Prostate gland (tissue), 2 donors: ENCODE results near the gene SLIT3. TPM values are rescaled to one million over a fixed set of nuclear protein-coding genes. Genes with fewer than 3 reads are reported as not detected.

ENCODE experiments used
- DNase-seq: peaks from one replicate; pipeline ENCODE4 v3.0.0-alpha.2; 2019; ENCODE audit warnings: low spot score
- H3K27ac ChIP-seq, 2 donors: fragments of 200-600 bp; sonication (generic); 2 replicates each; pipeline ENCODE4 v1.5.1; 2017 to 2019
- H3K27me3 ChIP-seq: fragments of 200-600 bp; sonication (generic); replicated peaks from 2 replicates; pipeline ENCODE4 v1.5.1; 2019; ENCODE audit not compliant: insufficient read depth
- H3K36me3 ChIP-seq, 2 donors: fragments of 200-600 bp; sonication (generic); 1 replicate in 1 of 2; 2 replicates in 1 of 2; pipeline versions ENCODE4 v1.5.1 to v1.8.1; 2017 to 2019
- H3K4me1 ChIP-seq: fragments of 200-600 bp; sonication (generic); replicated peaks from 2 replicates; pipeline ENCODE4 v1.5.1; 2019
- H3K4me3 ChIP-seq, 2 donors: fragments of 200-600 bp; sonication (generic); 2 replicates each; pipeline ENCODE4 v1.5.1; 2017 to 2019
- H3K9me3 ChIP-seq: fragments of 200-600 bp; sonication (generic); 2 replicates; pipeline ENCODE4 v1.5.1; 2017
- CTCF ChIP-seq, 4 experiments: fragments of 200-600 bp in 2 of 4; fragments of 450-650 bp in 2 of 4; sonication (generic) in 2 of 4; IDR thresholded peaks; 1 replicate in 3 of 4; 2 replicates in 1 of 4; pipeline ENCODE4 v1.5.1; 2016 to 2019; ENCODE audit warnings: antibody characterized with exemption in 4 of 4, mild to moderate bottlenecking in 2 of 4, moderate library complexity in 2 of 4
- POLR2A ChIP-seq: fragments of 450-650 bp; IDR thresholded peaks from one replicate; pipeline ENCODE4 v1.6.1; 2016; ENCODE audit warnings: antibody characterized with exemption, mild to moderate bottlenecking
- POLR2AphosphoS5 ChIP-seq: sonication (generic); formaldehyde crosslinking; IDR thresholded peaks from one replicate; pipeline ENCODE4 v1.6.1; 2017; ENCODE audit warnings: antibody characterized with exemption
- WGBS: methylation state at CpG from one replicate; pipeline ENCODE4 v1.1.5; 2018; 5-methylcytosine and 5-hydroxymethylcytosine counted together
- intact Hi-C: fragments of 100-400 bp; cut with DNase I; formaldehyde crosslinking; loops from one replicate; pipeline ENCODE4 v1.14.2; 2022
- total RNA-seq, 2 donors: library from RNA; depleted of rRNA; stranded (reverse); fragments of >200 nt; gene quantifications; one replicate each; pipeline ENCODE4 v1.1.0, GENCODE V29; 2016

The SLIT3 gene
- total RNA-seq, 2 donors from 2014 or later = 8.3 TPM

GRCh38 chr5:168724227-168724626 is 576.7 kb downstream of the SLIT3 start:
- DNase-seq = no peak
- H3K4me1 ChIP-seq = no peaks in the 10 kb centered on the region
- H3K4me3 ChIP-seq = no peak overlapping the region
- 66% methylated on average over 5 of the region's 5 CpGs for WGBS
- intact Hi-C loops = no loop called here
- no peaks in the 10 kb centered on the region for H3K9me3 ChIP-seq
- no peaks in the 10 kb centered on the region for H3K36me3 ChIP-seq
- H3K27me3 ChIP-seq = no peaks in the 10 kb centered on the region
- no peak overlapping the region for H3K27ac ChIP-seq
- TF ChIP-seq POLR2A (no peak), CTCF (IDR thresholded peaks at IDR 0.05) (no peak), POLR2AphosphoS5 (no peak)

DNA sequence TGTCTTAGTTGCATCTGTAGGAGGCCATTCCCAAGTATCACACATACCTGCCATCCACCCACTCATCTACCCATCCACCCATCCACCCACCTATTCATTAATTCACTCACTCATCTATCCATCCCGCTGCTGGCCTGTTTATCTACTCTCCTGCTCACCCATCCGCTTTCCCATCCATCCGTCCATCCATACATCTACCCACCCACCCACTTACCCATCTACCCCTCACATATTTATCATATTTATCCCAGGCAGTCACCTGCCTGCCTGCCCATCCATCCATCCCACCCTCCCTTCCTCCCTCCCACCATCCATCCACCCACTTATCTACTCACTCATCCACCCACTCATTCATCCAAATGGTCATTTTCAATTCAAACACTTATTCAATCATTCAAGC is 577.9 kb downstream of the SLIT3 start:
- 96% methylated on average over 3 of the region's 3 CpGs for WGBS
- Histone ChIP-seq H3K4me3 (no peak overlapping the region), H3K9me3 (no peaks in the 10 kb centered on the region), H3K4me1 (no peaks in the 10 kb centered on the region), H3K36me3 (no peaks in the 10 kb centered on the region), H3K27ac (no peak overlapping the region), H3K27me3 (no peaks in the 10 kb centered on the region)
- TF ChIP-seq POLR2A (no peak), CTCF (IDR thresholded peaks at IDR 0.05) (no peak), POLR2AphosphoS5 (no peak)
- DNase-seq = no peak
- intact Hi-C loops = no loop called here

DNA sequence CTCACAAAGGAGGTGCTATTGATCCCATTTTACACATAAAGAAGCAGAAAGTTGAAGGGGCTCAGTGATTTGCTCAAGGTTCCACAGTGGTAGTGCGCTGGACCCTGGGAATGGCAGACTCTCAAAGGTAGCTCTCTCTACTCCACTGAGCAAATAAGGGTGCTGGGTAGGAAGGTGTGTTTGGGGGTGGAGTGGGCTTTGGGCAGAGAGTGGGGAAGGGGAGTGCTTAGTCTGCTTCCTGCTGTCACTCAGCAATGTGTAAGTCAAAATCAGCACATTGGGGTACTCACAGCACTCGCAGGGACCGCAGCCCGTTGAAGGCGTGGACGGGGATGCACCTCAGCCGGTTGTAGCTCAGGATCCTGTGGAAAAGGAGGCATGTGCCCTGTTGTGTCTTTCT is 579.0 kb downstream of the SLIT3 start:
- intact Hi-C loops = no loop called here
- WGBS = 93% methylated on average over 7 of the region's 7 CpGs
- H3K4me3 ChIP-seq = no peak overlapping the region
- H3K9me3 ChIP-seq = no peaks in the 10 kb centered on the region
- H3K27ac ChIP-seq = no peak overlapping the region
- no peaks in the 10 kb centered on the region for H3K36me3 ChIP-seq
- TF ChIP-seq CTCF (IDR thresholded peaks at IDR 0.05) (no peak), POLR2AphosphoS5 (no peak), POLR2A (no peak)
- H3K27me3 ChIP-seq = no peaks in the 10 kb centered on the region
- H3K4me1 ChIP-seq = no peaks in the 10 kb centered on the region
- no peak for DNase-seq

GRCh38 chr5:168721002-168721753 is 579.8 kb downstream of the SLIT3 start:
- Histone ChIP-seq H3K27me3 (no peaks in the 10 kb centered on the region), H3K36me3 (no peaks in the 10 kb centered on the region), H3K9me3 (no peaks in the 10 kb centered on the region), H3K27ac (no peak overlapping the region), H3K4me3 (no peak overlapping the region), H3K4me1 (no peaks in the 10 kb centered on the region)
- TF ChIP-seq POLR2A (no peak), CTCF (IDR thresholded peaks at IDR 0.05) (no peak), POLR2AphosphoS5 (no peak)
- no peak for DNase-seq
- 82% methylated on average over 5 of the region's 5 CpGs for WGBS
- intact Hi-C loops = no loop called here

- DNase-seq = no peak
- 88% methylated on average over 9 of the region's 9 CpGs for WGBS
- no peaks in the 10 kb centered on the region for H3K27me3 ChIP-seq
- intact Hi-C loops = no loop called here
- TF ChIP-seq POLR2AphosphoS5 = no peak
- TF ChIP-seq CTCF (IDR thresholded peaks at IDR 0.05) = no peak
- TF ChIP-seq POLR2A = no peak
- no peaks in the 10 kb centered on the region for H3K36me3 ChIP-seq
- H3K27ac ChIP-seq = no peak overlapping the region
- no peaks in the 10 kb centered on the region for H3K9me3 ChIP-seq
- H3K4me1 ChIP-seq = no peaks in the 10 kb centered on the region
- no peak overlapping the region for H3K4me3 ChIP-seq
Observed at GRCh38 chr5:168720575-168720974, 580.4 kb downstream of the SLIT3 start.
